Keratinocyte (primary cell): ENCODE results near the gene FAM20B. TPM values are rescaled to one million over a fixed set of nuclear protein-coding genes. Genes with fewer than 3 reads are reported as not detected.

ENCODE experiments used
- DNase-seq: peaks from one replicate; pipeline ENCODE4 v3.0.0-alpha.2; 2011; ENCODE audit warnings: low read depth, missing footprints, low spot score
- FAIRE-seq: peaks from 2 replicates; lab custom pipeline; 2011; peaks lifted over from hg19 to GRCh38; lab: Jason Lieb, UNC
- H2AFZ ChIP-seq: 2 replicates; pipeline ENCODE4 v1.6.0; 2012; ENCODE audit warnings: low read length, control low read depth, inconsistent platforms; ENCODE audit not compliant: control insufficient read depth
- H3K27ac ChIP-seq: 2 replicates; pipeline ENCODE4 v1.5.1; 2011; ENCODE audit warnings: low read length; ENCODE audit not compliant: control insufficient read depth, insufficient read depth
- H3K27me3 ChIP-seq: 3 replicates; pipeline ENCODE4 v1.6.0; 2011; ENCODE audit warnings: low read length; ENCODE audit not compliant: control insufficient read depth, insufficient read depth; ENCODE audit errors: extremely low read depth
- H3K36me3 ChIP-seq, 2 experiments: 2 replicates in 1 of 2; 3 replicates in 1 of 2; pipeline ENCODE4 v1.5.1; 2011; ENCODE audit warnings: low read length in 2 of 2, mild to moderate bottlenecking in 1 of 2; ENCODE audit not compliant: control insufficient read depth in 2 of 2, insufficient read depth in 2 of 2; ENCODE audit errors: extremely low read depth in 1 of 2
- H3K4me1 ChIP-seq: 3 replicates; pipeline ENCODE4 v1.5.1; 2011; ENCODE audit warnings: low read length; ENCODE audit not compliant: control insufficient read depth, insufficient read depth; ENCODE audit errors: extremely low read depth
- H3K4me2 ChIP-seq: 3 replicates; pipeline ENCODE4 v1.6.0; 2011; ENCODE audit warnings: low read depth, low read length; ENCODE audit not compliant: control insufficient read depth, insufficient read depth; ENCODE audit errors: extremely low read depth
- H3K4me3 ChIP-seq, 3 experiments: fragments of 200-600 bp in 1 of 3; sonication (generic) in 1 of 3; 2 replicates in 2 of 3; 3 replicates in 1 of 3; pipeline ENCODE4 v1.5.1; 2011 to 2016; ENCODE audit warnings: low read length in 3 of 3, mild to moderate bottlenecking in 3 of 3, control low read depth in 2 of 3, inconsistent platforms in 1 of 3, low read depth in 1 of 3, mixed read lengths in 1 of 3, mixed run types in 1 of 3, moderate library complexity in 1 of 3; ENCODE audit not compliant: control insufficient read depth in 2 of 3, insufficient read depth in 2 of 3; ENCODE audit errors: extremely low read depth in 1 of 3
- H3K79me2 ChIP-seq: 2 replicates; pipeline ENCODE4 v1.6.0; 2012; ENCODE audit warnings: low read length; ENCODE audit not compliant: control insufficient read depth, insufficient read depth
- H3K9ac ChIP-seq: 3 replicates; pipeline ENCODE4 v1.6.0; 2011; ENCODE audit warnings: low read length; ENCODE audit not compliant: control insufficient read depth, insufficient read depth; ENCODE audit errors: extremely low read depth
- H3K9me1 ChIP-seq: 3 replicates; pipeline ENCODE4 v1.6.0; 2011; ENCODE audit warnings: low read length; ENCODE audit not compliant: control insufficient read depth, insufficient read depth; ENCODE audit errors: extremely low read depth
- H3K9me3 ChIP-seq: 2 replicates; pipeline ENCODE4 v1.5.1; 2012; ENCODE audit warnings: low read depth, low read length; ENCODE audit not compliant: control insufficient read depth
- H4K20me1 ChIP-seq: 3 replicates; pipeline ENCODE4 v1.6.0; 2011; ENCODE audit warnings: low read length; ENCODE audit not compliant: control insufficient read depth, insufficient read depth; ENCODE audit errors: extremely low read depth
- EZH2 ChIP-seq: IDR thresholded peaks from one replicate; pipeline ENCODE4 v1.6.1; 2012; ENCODE audit warnings: inconsistent platforms, mild to moderate bottlenecking, low read length, moderate library complexity
- dilution Hi-C: fragments of 300-500 bp; cut with MboI; formaldehyde crosslinking; loops from one replicate; pipeline ENCODE4 v1.7.0; 2020; ENCODE audit warnings: low sequenced_read_pairs; ENCODE audit not compliant: extremely low pct_ligation_motif_present
- polyA plus RNA-seq, 5 experiments: library from polyadenylated mRNA; depleted of rRNA in 3 of 5; stranded (reverse) in 3 of 5; stranded (forward) in 1 of 5; unstranded in 1 of 5; fragments of >200 nt; gene quantifications; 1 replicate in 1 of 5; 2 replicates in 3 of 5; 3 replicates in 1 of 5; pipeline versions ENCODE4 v1.2.1 to v1.2.3, GENCODE V29; 2011 to 2012; ENCODE audit warnings: missing spikeins in 2 of 5, low read depth in 1 of 5, low replicate concordance in 1 of 5
- TF ChIP-seq, protein P1 (sequence below), 3 experiments: IDR thresholded peaks in 1 of 3; conservative IDR thresholded peaks in 1 of 3; optimal IDR thresholded peaks in 1 of 3; 2 replicates in 2 of 3; 3 replicates in 1 of 3; pipeline versions ENCODE3 to v1.5.1; 2011; ENCODE audit warnings: low read length in 3 of 3, mild to moderate bottlenecking in 3 of 3, moderate library complexity in 2 of 3, control low read depth in 1 of 3, inconsistent platforms in 1 of 3; ENCODE audit not compliant: insufficient read depth in 2 of 3; ENCODE audit errors: extremely low read depth in 1 of 3

Gene FAM20B
- polyA plus RNA-seq, 1 donor (not counting 4 experiments of a cell fraction or from before 2014, with no cell fraction given), result 20.1 TPM

DNA sequence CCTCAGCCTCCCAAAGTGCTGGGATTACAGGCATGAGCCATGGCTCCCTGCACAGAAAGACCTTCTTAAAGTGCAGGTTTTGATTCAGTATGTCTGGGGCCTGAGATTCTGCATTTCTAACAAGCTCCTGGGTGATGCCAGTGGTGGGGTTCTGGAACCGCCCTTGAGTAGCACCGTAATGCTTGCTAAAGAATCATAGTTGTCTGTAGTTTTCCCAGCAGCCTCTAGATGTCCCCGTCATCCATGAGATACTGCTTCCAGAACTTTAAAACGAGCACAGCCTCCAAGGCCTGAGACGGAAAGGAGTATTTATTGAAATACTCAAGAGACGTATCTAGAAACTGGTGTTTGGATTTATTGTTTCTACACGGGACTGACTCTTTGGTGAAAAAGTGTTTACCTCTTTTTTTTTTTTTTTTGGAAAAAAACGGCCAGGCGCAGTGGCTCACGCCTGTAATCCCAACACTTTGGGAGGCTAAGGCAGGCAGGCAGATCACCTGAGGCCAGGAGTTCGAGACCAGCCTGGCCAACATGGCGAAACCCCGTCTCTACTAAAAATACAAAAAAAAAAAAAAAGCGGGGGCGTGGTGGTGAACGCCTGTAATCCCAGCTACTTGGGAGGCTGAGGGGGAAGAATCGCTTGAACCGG lies 53.5 kb downstream of the FAM20B start:
- DNase-seq (no peak), FAIRE-seq (peak; percentile 17)
- Histone ChIP-seq H3K4me1 (peaks cover 17% of the 10 kb centered on the region), H4K20me1 (no peaks in the 10 kb centered on the region), H3K9me3 (no peaks in the 10 kb centered on the region), H3K4me3 (no peak overlapping the region), H3K27ac (no peak overlapping the region), H3K9ac (no peak overlapping the region), H3K4me2 (no peak overlapping the region), H3K9me1 (no peaks in the 10 kb centered on the region), H3K27me3 (no peaks in the 10 kb centered on the region), H2AFZ (no peak overlapping the region), H3K36me3 (no peaks in the 10 kb centered on the region), H3K79me2 (peaks cover 18% of the 10 kb centered on the region)
- TF ChIP-seq, protein P1, sequence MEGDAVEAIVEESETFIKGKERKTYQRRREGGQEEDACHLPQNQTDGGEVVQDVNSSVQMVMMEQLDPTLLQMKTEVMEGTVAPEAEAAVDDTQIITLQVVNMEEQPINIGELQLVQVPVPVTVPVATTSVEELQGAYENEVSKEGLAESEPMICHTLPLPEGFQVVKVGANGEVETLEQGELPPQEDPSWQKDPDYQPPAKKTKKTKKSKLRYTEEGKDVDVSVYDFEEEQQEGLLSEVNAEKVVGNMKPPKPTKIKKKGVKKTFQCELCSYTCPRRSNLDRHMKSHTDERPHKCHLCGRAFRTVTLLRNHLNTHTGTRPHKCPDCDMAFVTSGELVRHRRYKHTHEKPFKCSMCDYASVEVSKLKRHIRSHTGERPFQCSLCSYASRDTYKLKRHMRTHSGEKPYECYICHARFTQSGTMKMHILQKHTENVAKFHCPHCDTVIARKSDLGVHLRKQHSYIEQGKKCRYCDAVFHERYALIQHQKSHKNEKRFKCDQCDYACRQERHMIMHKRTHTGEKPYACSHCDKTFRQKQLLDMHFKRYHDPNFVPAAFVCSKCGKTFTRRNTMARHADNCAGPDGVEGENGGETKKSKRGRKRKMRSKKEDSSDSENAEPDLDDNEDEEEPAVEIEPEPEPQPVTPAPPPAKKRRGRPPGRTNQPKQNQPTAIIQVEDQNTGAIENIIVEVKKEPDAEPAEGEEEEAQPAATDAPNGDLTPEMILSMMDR (optimal IDR thresholded peaks at IDR 0.05 in 1 of 3, IDR thresholded peaks at IDR 0.05 in 1 of 3, conservative IDR thresholded peaks at IDR 0.05 in 1 of 3; ENCODE audit: extremely low read depth in 1 of 3, insufficient read depth in 2 of 3, low read length in 3 of 3), result peak; percentile 51 to 60 (median 54)
- TF ChIP-seq EZH2, result no peak
- dilution Hi-C loops, result no loop called here

DNA sequence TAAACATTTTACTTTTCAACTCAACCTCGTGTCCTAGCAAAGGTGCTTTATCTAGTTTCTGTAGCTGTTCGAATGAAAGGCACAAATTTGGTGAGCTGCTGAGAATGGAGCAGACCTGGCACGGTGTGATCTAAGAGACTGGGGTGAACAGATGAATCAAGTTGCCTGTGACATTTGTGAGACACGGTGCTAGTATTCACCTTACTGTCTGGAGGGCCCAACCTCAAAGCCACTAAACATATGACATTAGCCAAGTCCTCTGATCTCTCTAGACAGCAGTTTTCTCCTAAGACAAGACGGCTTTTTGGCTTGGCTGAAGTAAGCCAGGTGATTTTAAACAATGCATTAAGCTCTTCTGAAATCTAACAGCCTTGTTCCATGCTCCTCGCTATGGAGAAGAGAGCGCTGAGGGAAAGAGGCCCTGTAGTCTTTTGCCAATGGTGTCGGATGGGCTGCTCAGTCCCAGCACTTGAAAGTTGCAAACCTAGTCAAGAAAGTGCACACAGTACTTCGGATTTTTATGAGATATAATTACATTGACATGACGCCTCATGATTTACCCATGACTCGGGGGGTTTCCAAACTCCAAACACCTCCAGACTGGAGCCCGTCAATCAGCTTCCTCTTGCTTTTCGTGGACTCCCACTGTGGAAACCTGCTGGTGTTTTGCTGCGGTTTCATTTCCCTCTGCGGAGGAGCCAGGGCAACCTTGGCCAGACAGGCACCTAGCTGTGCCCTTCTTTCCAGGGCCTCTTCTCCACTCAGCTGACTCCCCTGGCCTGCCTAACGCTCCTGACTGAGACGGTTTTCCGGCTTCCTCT lies 55.4 kb downstream of the FAM20B start:
- Histone ChIP-seq H4K20me1 (no peaks in the 10 kb centered on the region), H3K4me1 (peaks cover 17% of the 10 kb centered on the region), H3K79me2 (peaks cover 19% of the 10 kb centered on the region), H3K9me3 (no peaks in the 10 kb centered on the region), H3K27ac (peak overlapping the region; percentile 81), H3K4me3 (peak overlapping the region; percentile 84 to 94 (median 91)), H3K27me3 (no peaks in the 10 kb centered on the region), H3K36me3 (peaks cover 0 to 6% of the 10 kb centered on the region in 2 experiments), H3K9ac (peak overlapping the region; percentile 87), H3K4me2 (peak overlapping the region; percentile 97), H3K9me1 (no peaks in the 10 kb centered on the region), H2AFZ (peak overlapping the region; percentile 72)
- TF ChIP-seq, protein P1 (optimal IDR thresholded peaks at IDR 0.05 in 1 of 3, IDR thresholded peaks at IDR 0.05 in 1 of 3, conservative IDR thresholded peaks at IDR 0.05 in 1 of 3; ENCODE audit: extremely low read depth in 1 of 3, insufficient read depth in 2 of 3, low read length in 3 of 3), result no peak
- TF ChIP-seq EZH2, result no peak
- no peak for DNase-seq
- no peak for FAIRE-seq
- dilution Hi-C loops, result no loop called here
